GM21515 (cell line): Measurements from ENCODE around the gene OR2G6.
"Not testable (repeated sequence)": the region's sequence is repeated elsewhere in the genome, so short reads cannot be mapped to it uniquely, and the experiment has no call there.

Experiments used
- ATAC-seq: cut with Tn5 transposase; IDR thresholded peaks from one replicate; pipeline ENCODE4 v1.9.1; 2021; ENCODE audit not compliant: unreplicated experiment

Gene OR2G6

DNA sequence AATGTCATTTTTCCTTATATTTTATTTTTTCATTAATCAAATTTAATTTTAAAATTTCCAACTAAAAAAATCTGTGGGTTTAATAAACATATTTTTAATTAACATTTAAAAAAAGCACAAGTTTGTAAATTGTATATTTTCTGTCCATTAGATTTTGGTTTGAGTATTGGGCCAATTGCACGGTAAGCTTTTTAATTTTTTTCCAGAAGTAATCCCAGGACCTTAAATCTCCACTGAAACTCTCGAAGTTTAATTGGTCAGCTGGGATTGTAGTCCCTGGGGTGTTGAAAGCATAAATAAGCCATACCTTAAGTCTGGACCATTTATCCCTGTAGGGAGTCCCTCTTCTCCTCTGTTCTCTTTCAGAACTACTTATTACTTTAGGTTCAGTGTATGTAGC lies at the start of gene OR2G6:
OR2G6 (plus strand) TSS at position 301 of the 400 bp plus-strand sequence. CDS start 13,574 bp downstream, outside the sequence.
- not testable (repeated sequence) for ATAC-seq

GRCh38 chr1:248459117-248459516 lies 48.8 kb upstream of the OR2G6 start:
- ATAC-seq, result not testable (repeated sequence)

GRCh38 chr1:248471154-248471553 lies 36.7 kb upstream of the OR2G6 start:
- no peak for ATAC-seq

DNA sequence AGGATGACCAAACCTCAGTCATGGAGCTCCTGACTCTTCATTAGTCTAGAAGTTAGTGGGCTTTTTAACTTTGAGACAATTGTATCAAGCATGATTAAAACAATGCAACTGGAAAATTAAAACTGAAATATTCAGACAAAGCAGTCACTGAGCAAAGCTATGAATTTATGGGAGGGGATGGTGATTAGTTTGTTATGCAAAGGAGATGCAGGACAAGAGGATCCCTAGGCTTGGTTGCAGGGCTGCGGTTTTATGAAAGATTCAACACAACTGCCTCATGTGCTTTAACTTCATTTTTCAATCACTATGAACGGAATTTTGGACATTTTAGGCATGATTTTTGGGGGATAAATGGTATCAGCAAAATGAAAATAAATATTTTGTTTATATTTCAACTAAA lies 35.8 kb upstream of the OR2G6 start:
- ATAC-seq, result not testable (repeated sequence)

DNA sequence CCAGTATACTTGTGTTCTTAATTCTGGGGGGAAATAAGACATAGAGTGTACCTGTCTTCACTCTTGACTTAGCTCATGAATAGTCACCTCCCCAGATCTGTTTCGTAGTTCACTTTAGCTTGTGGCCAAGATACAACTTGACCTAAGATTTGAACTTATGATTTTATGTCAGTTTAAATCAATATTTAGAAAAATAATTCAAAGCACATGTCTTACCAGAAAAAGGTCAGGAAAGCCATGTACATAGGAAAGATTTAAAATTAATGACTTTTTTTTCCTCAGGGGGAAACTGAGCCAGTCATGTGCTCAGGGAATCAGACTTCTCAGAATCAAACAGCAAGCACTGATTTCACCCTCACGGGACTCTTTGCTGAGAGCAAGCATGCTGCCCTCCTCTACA lies 34.8 kb upstream of the OR2G6 start, which contains the start of gene OR2T3:
OR2T3 (plus strand) TSS at position 301 of the 400 bp plus-strand sequence; CDS start at position 301, 0 bp downstream.
- ATAC-seq, result not testable (repeated sequence)

DNA sequence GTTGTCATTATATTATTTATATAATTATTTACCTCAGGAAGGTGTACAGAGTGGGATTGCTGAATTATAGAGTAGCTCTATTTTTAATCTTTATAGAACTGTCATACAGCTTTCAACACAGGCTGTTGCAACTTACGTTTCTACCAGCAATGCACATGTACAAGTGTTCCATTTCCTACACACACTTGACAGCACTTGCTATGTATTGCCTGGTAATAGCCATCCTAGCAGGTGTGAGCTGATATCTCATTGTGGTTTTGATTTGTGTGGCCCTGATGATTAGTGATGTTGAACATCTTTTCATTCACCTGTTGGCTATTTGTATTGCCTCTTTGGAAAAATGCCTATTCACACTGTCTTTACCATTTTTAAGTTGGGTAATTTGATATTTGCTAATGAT lies 32.2 kb upstream of the OR2G6 start:
- peak; percentile 82 for ATAC-seq

DNA sequence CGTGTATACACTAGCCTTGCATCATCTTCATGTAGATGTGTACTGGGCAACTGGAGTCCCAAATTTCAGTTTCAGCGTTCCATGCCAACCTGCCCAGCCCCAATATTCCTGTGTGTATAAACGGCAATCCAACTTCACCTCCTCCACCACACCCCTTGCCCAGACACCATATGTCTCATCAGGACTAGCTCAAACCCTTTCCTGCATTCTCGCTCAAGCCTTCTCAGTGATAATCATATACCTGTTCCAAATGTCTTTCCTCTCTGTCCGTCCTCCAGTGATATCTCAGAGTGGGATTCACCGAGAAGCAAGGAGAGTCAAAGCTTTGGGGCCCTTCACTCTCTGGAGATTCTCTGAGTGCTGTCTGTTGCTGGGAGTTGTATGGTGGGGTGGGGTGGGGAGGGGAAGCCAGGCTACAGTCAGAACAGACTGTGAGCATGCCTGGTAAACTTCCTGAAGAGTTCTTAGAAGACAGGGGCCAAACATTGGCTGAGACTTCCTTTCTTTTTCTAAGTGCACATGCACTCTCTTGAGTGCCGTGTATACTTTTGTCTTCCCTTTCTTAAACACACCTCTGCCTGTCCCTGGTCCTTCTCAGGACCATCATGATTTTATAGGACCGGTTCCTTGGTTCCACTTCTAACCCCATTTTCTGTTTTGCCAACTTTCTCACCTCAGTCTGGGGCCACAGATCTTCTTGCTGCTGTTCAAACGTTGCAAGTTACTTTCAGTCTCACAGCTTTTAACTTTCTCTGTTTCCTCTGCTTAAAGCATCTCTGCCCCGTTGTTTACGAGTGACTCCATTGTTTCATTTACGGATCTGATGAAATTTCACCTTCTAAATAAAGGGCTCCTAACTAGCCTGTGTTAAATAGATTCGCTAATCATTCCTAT lies 25.9 kb upstream of the OR2G6 start:
- peak; percentile 86 for ATAC-seq

DNA sequence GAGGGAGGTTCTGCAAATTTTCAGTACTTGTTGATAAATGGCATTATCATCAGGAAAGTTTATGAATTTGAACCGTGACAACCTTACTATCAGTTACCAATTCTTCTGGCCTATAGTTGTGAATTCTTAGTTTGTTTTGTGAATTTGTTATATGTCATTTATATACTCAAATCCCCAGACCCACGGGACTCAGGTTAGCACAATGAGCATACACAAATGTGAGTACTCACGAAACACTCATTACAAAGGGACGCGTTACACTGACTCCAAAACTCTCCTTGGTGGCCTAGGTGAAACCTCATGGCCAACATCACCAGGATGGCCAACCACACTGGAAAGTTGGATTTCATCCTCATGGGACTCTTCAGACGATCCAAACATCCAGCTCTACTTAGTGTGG lies 19.6 kb upstream of the OR2G6 start, which contains the start of gene OR2T5:
OR2T5 (plus strand) TSS at position 301 of the 400 bp plus-strand sequence; CDS start at position 301, 0 bp downstream.
- not testable (repeated sequence) for ATAC-seq

GRCh38 chr1:248496661-248497060 lies 11.2 kb upstream of the OR2G6 start:
- not testable (repeated sequence) for ATAC-seq

- ATAC-seq, result not testable (repeated sequence)
Measured at GRCh38 chr1:248500305-248501035, 7.4 kb upstream of the OR2G6 start.

DNA sequence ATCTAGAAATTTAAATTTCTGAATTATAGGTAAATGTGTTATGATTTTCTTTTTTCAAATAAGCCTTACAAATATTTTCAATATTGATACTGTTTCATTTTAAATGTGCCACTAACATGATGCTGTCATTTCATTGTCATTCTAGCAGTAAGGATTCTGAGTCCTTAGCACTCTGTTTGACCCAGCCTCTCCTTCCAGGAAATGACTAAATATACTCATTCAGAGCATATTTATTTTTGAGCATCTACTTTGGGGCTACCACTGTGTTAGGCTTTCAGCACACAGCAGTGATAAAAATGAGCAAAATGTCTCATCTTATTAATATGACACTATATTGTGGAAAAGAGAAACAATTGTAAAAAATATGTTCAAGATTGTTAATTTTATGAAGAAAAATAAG lies 2.3 kb downstream of the OR2G6 start:
- ATAC-seq, result not testable (repeated sequence)

GRCh38 chr1:248521856-248522255 lies 14.0 kb downstream of the OR2G6 start:
- no peak for ATAC-seq

DNA sequence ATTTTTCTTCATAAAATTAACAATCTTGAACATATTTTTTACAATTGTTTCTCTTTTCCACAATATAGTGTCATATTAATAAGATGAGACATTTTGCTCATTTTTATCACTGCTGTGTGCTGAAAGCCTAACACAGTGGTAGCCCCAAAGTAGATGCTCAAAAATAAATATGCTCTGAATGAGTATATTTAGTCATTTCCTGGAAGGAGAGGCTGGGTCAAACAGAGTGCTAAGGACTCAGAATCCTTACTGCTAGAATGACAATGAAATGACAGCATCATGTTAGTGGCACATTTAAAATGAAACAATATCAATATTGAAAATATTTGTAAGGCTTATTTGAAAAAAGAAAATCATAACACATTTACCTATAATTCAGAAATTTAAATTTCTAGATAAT lies 29.6 kb downstream of the OR2G6 start:
- not testable (repeated sequence) for ATAC-seq

DNA sequence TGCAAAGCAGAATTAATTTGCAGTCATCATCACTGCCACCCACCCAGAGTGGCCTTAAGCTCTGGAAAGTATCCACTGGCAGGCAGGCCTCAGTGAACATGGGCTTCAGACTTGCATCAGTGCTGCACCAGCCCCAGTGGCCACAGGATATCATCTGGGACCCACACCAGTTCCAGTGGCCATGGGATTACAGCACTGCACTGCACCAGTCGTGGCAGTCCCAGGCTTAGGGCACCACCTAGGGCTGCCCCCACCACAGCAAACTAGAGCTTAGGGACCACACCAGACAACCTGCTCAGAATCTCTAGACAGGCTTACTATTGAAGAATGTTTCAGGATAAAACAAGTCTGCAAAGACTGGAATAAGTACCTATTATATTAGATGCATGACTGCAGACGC lies 39.5 kb downstream of the OR2G6 start:
- not testable (repeated sequence) for ATAC-seq

GRCh38 chr1:248551027-248551426 lies 43.2 kb downstream of the OR2G6 start:
- ATAC-seq, result not testable (repeated sequence)

DNA sequence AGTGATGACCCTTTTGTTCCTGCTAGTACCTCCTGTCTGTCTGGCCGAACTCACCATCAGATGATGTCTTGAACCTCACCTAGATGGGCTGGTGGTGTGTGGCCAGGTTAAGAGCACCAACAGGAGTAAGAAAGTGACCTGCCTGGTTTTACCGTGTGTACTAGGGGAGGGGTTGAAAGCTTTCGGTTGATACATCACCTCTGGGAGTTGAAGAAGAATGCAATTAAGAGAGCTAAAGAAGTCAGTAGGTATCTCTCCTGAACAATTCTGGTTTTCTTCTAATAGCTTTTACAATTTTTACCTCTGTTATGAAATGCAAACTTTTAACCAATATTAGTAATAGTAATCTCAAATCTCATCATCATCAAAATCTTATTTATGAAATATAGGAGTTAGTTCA lies 54.8 kb downstream of the OR2G6 start, which contains the start of gene OR2T29:
OR2T29 (minus strand) TSS at position 101 of the 400 bp plus-strand sequence. CDS start 3,281 bp downstream, outside the sequence.
- ATAC-seq, result not testable (repeated sequence)

DNA sequence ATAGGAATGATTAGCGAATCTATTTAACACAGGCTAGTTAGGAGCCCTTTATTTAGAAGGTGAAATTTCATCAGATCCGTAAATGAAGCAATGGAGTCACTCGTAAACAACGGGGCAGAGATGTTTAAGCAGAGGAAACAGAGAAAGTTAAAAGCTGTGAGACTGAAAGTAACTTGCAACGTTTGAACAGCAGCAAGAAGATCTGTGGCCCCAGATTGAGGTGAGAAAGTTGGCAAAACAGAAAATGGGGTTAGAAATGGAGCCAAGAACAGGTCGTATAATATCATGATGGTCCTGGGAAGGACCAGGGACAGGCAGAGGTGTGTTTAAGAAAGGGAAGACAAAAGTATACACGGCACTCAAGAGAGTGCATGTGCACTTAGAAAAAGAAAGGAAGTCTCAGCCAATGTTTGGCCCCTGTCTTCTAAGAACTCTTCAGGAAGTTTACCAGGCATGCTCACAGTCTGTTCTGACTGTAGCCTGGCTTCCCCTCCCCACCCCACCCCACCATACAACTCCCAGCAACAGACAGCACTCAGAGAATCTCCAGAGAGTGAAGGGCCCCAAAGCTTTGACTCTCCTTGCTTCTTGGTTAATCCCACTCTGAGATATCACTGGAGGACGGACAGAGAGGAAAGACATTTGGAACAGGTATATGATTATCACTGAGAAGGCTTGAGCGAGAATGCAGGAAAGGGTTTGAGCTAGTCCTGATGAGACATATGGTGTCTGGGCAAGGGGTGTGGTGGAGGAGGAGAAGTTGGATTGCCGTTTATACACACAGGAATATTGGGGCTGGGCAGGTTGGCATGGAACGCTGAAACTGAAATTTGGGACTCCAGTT lies 57.9 kb downstream of the OR2G6 start:
- peak; percentile 72 for ATAC-seq

GRCh38 chr1:248569049-248569448 lies 61.2 kb downstream of the OR2G6 start:
- not testable (repeated sequence) for ATAC-seq

DNA sequence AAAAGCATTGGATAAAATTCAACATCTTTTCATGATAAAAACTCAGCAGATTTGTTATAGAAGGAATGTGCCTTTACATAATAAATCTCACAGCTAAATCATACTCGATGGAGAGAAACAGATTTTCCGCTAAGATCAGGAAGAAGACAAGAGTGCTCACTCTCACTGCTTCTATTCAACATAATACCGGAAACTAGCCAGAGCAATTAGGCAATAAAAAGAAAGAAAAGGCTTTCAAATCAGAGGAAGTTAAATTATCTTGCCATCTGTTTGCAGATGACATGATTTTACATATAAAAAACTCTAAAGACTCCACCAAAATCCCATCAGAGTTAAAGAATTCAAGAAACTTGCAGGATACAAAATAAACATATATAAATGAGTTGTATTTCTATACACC lies 62.9 kb downstream of the OR2G6 start:
- ATAC-seq, result not testable (repeated sequence)

DNA sequence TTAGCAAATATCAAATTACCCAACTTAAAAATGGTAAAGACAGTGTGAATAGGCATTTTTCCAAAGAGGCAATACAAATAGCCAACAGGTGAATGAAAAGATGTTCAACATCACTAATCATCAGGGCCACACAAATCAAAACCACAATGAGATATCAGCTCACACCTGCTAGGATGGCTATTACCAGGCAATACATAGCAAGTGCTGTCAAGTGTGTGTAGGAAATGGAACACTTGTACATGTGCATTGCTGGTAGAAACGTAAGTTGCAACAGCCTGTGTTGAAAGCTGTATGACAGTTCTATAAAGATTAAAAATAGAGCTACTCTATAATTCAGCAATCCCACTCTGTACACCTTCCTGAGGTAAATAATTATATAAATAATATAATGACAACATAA lies 64.2 kb downstream of the OR2G6 start:
- ATAC-seq, result peak; percentile 95
